ENCODE measurements around the gene SMPD2. TPM values are rescaled to one million over a fixed set of nuclear protein-coding genes. Genes with fewer than 3 reads are reported as not detected.

SMPD2 gene
- total RNA-seq, 1 experiment from 2014 or later = 12.3 TPM

DNA sequence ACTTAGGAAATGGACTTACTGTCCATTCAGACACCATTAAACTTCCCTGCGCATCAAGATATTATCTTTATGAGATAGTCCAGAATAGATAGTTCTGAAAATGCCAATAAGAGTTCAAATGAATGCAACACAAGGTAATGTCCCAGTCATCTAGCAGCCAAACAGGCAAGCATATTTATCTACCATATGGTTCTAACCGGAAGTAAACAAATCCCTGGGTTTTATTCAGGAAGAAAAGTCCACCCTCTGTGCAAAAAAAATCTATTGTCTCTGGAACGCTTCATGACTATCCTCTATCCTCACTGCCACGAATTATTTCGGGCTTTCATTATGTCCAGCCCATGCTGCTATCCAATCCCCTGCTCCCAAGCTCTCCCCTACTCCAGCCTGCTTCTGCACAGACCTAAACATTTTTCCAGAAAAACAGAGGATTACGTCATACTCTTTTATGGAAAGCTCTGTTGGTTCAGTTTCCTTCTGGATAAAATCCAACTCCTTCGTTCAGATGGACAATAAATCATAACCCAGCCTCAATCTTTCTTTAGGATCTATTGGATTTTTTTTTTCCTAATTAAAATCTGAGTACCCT lies 11.5 kb upstream of the SMPD2 start:
- DNase-seq = no peak
- H3K9me3 ChIP-seq = no peaks in the 10 kb centered on the region
- TF ChIP-seq, protein P1, sequence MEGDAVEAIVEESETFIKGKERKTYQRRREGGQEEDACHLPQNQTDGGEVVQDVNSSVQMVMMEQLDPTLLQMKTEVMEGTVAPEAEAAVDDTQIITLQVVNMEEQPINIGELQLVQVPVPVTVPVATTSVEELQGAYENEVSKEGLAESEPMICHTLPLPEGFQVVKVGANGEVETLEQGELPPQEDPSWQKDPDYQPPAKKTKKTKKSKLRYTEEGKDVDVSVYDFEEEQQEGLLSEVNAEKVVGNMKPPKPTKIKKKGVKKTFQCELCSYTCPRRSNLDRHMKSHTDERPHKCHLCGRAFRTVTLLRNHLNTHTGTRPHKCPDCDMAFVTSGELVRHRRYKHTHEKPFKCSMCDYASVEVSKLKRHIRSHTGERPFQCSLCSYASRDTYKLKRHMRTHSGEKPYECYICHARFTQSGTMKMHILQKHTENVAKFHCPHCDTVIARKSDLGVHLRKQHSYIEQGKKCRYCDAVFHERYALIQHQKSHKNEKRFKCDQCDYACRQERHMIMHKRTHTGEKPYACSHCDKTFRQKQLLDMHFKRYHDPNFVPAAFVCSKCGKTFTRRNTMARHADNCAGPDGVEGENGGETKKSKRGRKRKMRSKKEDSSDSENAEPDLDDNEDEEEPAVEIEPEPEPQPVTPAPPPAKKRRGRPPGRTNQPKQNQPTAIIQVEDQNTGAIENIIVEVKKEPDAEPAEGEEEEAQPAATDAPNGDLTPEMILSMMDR (IDR thresholded peaks at IDR 0.05; ENCODE audit: insufficient read depth in 1 of 2, low read depth in 1 of 2, low read length in 1 of 2, severe bottlenecking in 1 of 2, unreplicated experiment in 1 of 2) = no peak
- Mint-ChIP-seq H3K4me1 (ENCODE audit: low read depth, unreplicated experiment) (peaks cover 10% of the 10 kb centered on the region), H3K27me3 (ENCODE audit: insufficient read depth, unreplicated experiment) (no peaks in the 10 kb centered on the region), H3K27ac (ENCODE audit: unreplicated experiment) (no peak overlapping the region), H3K9me3 (ENCODE audit: unreplicated experiment) (no peaks in the 10 kb centered on the region), H3K36me3 (ENCODE audit: insufficient read depth, unreplicated experiment) (peaks cover 5% of the 10 kb centered on the region), H3K4me3 (ENCODE audit: unreplicated experiment) (no peak overlapping the region)
- peaks cover 5% of the 10 kb centered on the region; the same call in 1 of the 2 replicates for H3K4me1 ChIP-seq
- no peaks in the 10 kb centered on the region for H3K27me3 ChIP-seq (replicated peaks; ENCODE audit: control insufficient read depth, insufficient read depth, low read length)
- no peaks in the 10 kb centered on the region for H3K36me3 ChIP-seq (ENCODE audit: control insufficient read depth, insufficient read depth, low read length)
- no peak overlapping the region for H3K4me3 ChIP-seq (ENCODE audit: low read depth, low read length)
- BruUV-seq (replicated peaks) = no TSS peak
- ChIA-PET CTCF (no interaction called here), POLR2A (no interaction called here)
- intact Hi-C loops (cut with micrococcal nuclease; ENCODE audit: unreplicated experiment) = no loop called here

DNA sequence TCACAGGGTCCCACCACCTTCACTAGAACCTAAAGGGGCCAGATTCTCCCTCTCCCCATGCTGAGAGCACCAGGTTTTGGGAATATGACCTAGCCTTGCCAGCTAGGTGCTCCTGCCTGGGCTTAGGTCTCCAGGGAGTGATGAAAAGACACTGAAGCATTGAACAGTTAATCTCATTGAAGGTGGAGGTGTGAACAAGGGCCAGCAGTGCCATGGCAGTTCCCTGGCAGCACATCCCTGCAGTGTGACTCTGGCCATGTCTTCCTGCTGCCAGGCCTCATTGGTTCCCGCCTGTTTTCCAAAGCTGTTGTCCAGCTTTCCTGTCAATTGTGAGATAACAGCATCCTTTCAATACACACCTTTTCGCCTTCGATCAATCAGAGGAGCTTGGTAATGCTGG lies 11.0 kb upstream of the SMPD2 start:
- POLR2A ChIA-PET = no interaction called here
- Mint-ChIP-seq H3K27ac (ENCODE audit: unreplicated experiment) (no peak overlapping the region), H3K9me3 (ENCODE audit: unreplicated experiment) (no peaks in the 10 kb centered on the region), H3K27me3 (ENCODE audit: insufficient read depth, unreplicated experiment) (no peaks in the 10 kb centered on the region), H3K36me3 (ENCODE audit: insufficient read depth, unreplicated experiment) (peaks cover 5% of the 10 kb centered on the region), H3K4me3 (ENCODE audit: unreplicated experiment) (no peak overlapping the region), H3K4me1 (ENCODE audit: low read depth, unreplicated experiment) (peaks cover 5% of the 10 kb centered on the region)
- Histone ChIP-seq H3K4me3 (ENCODE audit: low read depth, low read length) (no peak overlapping the region), H3K4me1 (peaks cover under 1% of the 10 kb centered on the region; the same call in 1 of the 2 replicates), H3K36me3 (ENCODE audit: control insufficient read depth, insufficient read depth, low read length) (no peaks in the 10 kb centered on the region), H3K9me3 (no peaks in the 10 kb centered on the region), H3K27me3 (replicated peaks; ENCODE audit: control insufficient read depth, insufficient read depth, low read length) (no peaks in the 10 kb centered on the region)
- CTCF ChIA-PET = no interaction called here
- TF ChIP-seq, protein P1 (IDR thresholded peaks at IDR 0.05; ENCODE audit: insufficient read depth in 1 of 2, low read depth in 1 of 2, low read length in 1 of 2, severe bottlenecking in 1 of 2, unreplicated experiment in 1 of 2) = no peak
- DNase-seq = no peak
- no TSS peak for BruUV-seq (replicated peaks)
- intact Hi-C loops (cut with micrococcal nuclease; ENCODE audit: unreplicated experiment) = no loop called here

DNA sequence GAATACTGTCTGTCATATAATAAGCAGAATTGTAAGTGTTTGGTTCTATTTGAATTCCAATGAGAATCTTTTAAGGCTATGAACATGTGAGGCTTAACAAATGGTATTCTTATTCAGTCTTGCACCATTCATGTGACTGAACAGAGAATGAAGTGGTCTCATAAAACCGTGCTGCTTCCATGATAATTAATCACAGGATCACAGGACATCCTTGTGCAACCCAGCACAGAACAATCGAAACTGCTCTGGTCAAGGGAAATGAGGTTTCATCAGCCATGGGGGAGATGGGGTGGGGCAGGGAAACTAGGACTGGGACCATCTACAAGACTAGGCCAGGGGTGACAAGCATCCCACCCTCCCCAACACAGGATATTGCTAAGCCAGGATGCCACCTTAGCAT lies 6.1 kb upstream of the SMPD2 start:
- Histone ChIP-seq H3K4me1 (no peaks in the 10 kb centered on the region), H3K4me3 (ENCODE audit: low read depth, low read length) (no peak overlapping the region), H3K36me3 (ENCODE audit: control insufficient read depth, insufficient read depth, low read length) (no peaks in the 10 kb centered on the region), H3K9me3 (no peaks in the 10 kb centered on the region), H3K27me3 (replicated peaks; ENCODE audit: control insufficient read depth, insufficient read depth, low read length) (no peaks in the 10 kb centered on the region)
- H3K27me3 Mint-ChIP-seq (ENCODE audit: insufficient read depth, unreplicated experiment) = no peaks in the 10 kb centered on the region
- H3K27ac Mint-ChIP-seq (ENCODE audit: unreplicated experiment) = no peak overlapping the region
- no peak for DNase-seq
- peaks cover 5% of the 10 kb centered on the region for H3K36me3 Mint-ChIP-seq (ENCODE audit: insufficient read depth, unreplicated experiment)
- CTCF ChIA-PET = no interaction called here
- no peaks in the 10 kb centered on the region for H3K9me3 Mint-ChIP-seq (ENCODE audit: unreplicated experiment)
- intact Hi-C loops (cut with micrococcal nuclease; ENCODE audit: unreplicated experiment) = no loop called here
- POLR2A ChIA-PET = no interaction called here
- H3K4me3 Mint-ChIP-seq (ENCODE audit: unreplicated experiment) = no peak overlapping the region
- no TSS peak for BruUV-seq (replicated peaks)
- no peaks in the 10 kb centered on the region for H3K4me1 Mint-ChIP-seq (ENCODE audit: low read depth, unreplicated experiment)
- TF ChIP-seq, protein P1 (IDR thresholded peaks at IDR 0.05; ENCODE audit: insufficient read depth in 1 of 2, low read depth in 1 of 2, low read length in 1 of 2, severe bottlenecking in 1 of 2, unreplicated experiment in 1 of 2) = no peak

All from Caco-2 (cell line).